GM12878 (cell line): ENCODE data around the gene CTNNA1.

Source experiments
- CHD2 ChIP-seq: IDR thresholded peaks from 2 replicates; pipeline ENCODE4 v1.6.1; 2011; ENCODE audit warnings: low read depth, low read length, improper control_type of control experiment, borderline replicate concordance
- EP300 ChIP-seq, 2 experiments: fragments of 150-350 bp in 1 of 2; IDR thresholded peaks; 2 replicates each; pipeline ENCODE4 v1.6.1; 2011 to 2012; ENCODE audit warnings: low read depth in 2 of 2, low read length in 2 of 2, borderline replicate concordance in 1 of 2, improper control_type of control experiment in 1 of 2, inconsistent platforms in 1 of 2; ENCODE audit not compliant: control insufficient read depth in 1 of 2
- EZH2 ChIP-seq: IDR thresholded peaks from 2 replicates; pipeline ENCODE4 v1.6.1; 2012; ENCODE audit warnings: low read depth, mild to moderate bottlenecking, control low read depth, inconsistent platforms, low read length, borderline replicate concordance; ENCODE audit not compliant: control insufficient read depth
- KLF5 ChIP-seq: fragments of 450-650 bp; IDR thresholded peaks from 2 replicates; pipeline ENCODE4 v1.6.1; 2014; ENCODE audit warnings: mild to moderate bottlenecking; ENCODE audit not compliant: partially characterized antibody
- NBN ChIP-seq: fragments of 450-650 bp; IDR thresholded peaks from 2 replicates; pipeline ENCODE4 v1.6.1; 2016
- RCOR1 ChIP-seq: conservative IDR thresholded peaks from 2 replicates; pipeline ENCODE4 v1.6.1; 2012; ENCODE audit warnings: low read depth, low read length, improper control_type of control experiment
- SP1 ChIP-seq: IDR thresholded peaks from one replicate; pipeline ENCODE4 v1.6.1; 2011; ENCODE audit warnings: low read depth, low read length
- SPI1 ChIP-seq: IDR thresholded peaks from 2 replicates; pipeline ENCODE4 v1.6.1; 2011; ENCODE audit warnings: low read depth, mild to moderate bottlenecking, low read length, moderate library complexity, borderline replicate concordance; ENCODE audit not compliant: insufficient read depth
- TCF7 ChIP-seq: IDR thresholded peaks from 2 replicates; pipeline ENCODE4 v1.6.1; 2014; ENCODE audit warnings: antibody characterized with exemption, borderline replicate concordance
- ZNF207 ChIP-seq: fragments of 450-650 bp; IDR thresholded peaks from 2 replicates; pipeline ENCODE4 v1.6.1; 2014; ENCODE audit warnings: antibody characterized with exemption, mild to moderate bottlenecking, borderline replicate concordance
- TF ChIP-seq, protein P1 (sequence below), 3 experiments: IDR thresholded peaks in 2 of 3; conservative IDR thresholded peaks in 1 of 3; 2 replicates each; pipeline ENCODE4 v1.5.1; 2011; ENCODE audit warnings: low read depth in 3 of 3, low read length in 3 of 3, mild to moderate bottlenecking in 3 of 3, control low read depth in 2 of 3, moderate library complexity in 2 of 3, inconsistent platforms in 1 of 3, mixed read lengths in 1 of 3; ENCODE audit not compliant: control insufficient read depth in 2 of 3, insufficient read depth in 1 of 3; ENCODE audit errors: extremely low read depth in 1 of 3
- TF ChIP-seq, protein P2 (sequence below): fragments of 450-650 bp; formaldehyde crosslinking; IDR thresholded peaks from 2 replicates; pipeline ENCODE4 v1.5.0; 2022; ENCODE audit warnings: mild to moderate bottlenecking, missing genetic modification characterization
- TF ChIP-seq, protein P3 (sequence below): IDR thresholded peaks from 2 replicates; pipeline ENCODE4 v1.6.1; 2012; ENCODE audit warnings: low read depth, low read length, improper control_type of control experiment

DNA sequence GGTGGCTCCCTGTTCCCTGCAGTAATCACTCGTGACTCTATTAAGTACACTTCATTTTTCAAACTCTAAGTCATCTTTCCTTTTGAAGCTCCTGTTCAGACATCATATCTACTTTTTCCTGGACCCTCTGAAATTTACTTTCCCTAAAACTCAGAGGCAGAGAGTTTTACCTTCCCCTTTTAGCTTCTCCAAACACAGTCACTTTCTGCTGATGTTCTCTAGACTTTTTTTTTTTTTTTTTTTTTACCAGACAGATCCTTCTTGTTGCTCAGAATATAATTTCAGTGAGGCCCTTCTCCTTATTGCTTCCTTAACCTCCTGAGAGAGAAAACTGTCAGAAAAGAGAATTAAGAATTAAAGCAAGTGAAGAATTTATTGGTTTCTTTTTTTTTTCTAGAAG lies 208.5 kb downstream of the CTNNA1 start:
- TF ChIP-seq, protein P1, sequence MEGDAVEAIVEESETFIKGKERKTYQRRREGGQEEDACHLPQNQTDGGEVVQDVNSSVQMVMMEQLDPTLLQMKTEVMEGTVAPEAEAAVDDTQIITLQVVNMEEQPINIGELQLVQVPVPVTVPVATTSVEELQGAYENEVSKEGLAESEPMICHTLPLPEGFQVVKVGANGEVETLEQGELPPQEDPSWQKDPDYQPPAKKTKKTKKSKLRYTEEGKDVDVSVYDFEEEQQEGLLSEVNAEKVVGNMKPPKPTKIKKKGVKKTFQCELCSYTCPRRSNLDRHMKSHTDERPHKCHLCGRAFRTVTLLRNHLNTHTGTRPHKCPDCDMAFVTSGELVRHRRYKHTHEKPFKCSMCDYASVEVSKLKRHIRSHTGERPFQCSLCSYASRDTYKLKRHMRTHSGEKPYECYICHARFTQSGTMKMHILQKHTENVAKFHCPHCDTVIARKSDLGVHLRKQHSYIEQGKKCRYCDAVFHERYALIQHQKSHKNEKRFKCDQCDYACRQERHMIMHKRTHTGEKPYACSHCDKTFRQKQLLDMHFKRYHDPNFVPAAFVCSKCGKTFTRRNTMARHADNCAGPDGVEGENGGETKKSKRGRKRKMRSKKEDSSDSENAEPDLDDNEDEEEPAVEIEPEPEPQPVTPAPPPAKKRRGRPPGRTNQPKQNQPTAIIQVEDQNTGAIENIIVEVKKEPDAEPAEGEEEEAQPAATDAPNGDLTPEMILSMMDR (IDR thresholded peaks at IDR 0.05 in 2 of 3, conservative IDR thresholded peaks at IDR 0.05 in 1 of 3; ENCODE audit: control insufficient read depth in 2 of 3, extremely low read depth in 1 of 3, insufficient read depth in 1 of 3, low read depth in 3 of 3, low read length in 3 of 3), result no peak
- no peak for TF ChIP-seq TCF7
- no peak for TF ChIP-seq CHD2
- no peak for TF ChIP-seq RCOR1
- no peak for TF ChIP-seq EZH2
- TF ChIP-seq EP300 (IDR thresholded peaks at IDR 0.05; ENCODE audit: borderline replicate concordance in 1 of 2, control insufficient read depth in 1 of 2, low read depth in 2 of 2, low read length in 2 of 2), result no peak
- TF ChIP-seq SP1, result no peak
- TF ChIP-seq, protein P2, sequence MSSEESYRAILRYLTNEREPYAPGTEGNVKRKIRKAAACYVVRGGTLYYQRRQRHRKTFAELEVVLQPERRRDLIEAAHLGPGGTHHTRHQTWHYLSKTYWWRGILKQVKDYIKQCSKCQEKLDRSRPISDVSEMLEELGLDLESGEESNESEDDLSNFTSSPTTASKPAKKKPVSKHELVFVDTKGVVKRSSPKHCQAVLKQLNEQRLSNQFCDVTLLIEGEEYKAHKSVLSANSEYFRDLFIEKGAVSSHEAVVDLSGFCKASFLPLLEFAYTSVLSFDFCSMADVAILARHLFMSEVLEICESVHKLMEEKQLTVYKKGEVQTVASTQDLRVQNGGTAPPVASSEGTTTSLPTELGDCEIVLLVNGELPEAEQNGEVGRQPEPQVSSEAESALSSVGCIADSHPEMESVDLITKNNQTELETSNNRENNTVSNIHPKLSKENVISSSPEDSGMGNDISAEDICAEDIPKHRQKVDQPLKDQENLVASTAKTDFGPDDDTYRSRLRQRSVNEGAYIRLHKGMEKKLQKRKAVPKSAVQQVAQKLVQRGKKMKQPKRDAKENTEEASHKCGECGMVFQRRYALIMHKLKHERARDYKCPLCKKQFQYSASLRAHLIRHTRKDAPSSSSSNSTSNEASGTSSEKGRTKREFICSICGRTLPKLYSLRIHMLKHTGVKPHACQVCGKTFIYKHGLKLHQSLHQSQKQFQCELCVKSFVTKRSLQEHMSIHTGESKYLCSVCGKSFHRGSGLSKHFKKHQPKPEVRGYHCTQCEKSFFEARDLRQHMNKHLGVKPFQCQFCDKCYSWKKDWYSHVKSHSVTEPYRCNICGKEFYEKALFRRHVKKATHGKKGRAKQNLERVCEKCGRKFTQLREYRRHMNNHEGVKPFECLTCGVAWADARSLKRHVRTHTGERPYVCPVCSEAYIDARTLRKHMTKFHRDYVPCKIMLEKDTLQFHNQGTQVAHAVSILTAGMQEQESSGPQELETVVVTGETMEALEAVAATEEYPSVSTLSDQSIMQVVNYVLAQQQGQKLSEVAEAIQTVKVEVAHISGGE (CRISPR knock-in tag), result no peak
- TF ChIP-seq, protein P3, sequence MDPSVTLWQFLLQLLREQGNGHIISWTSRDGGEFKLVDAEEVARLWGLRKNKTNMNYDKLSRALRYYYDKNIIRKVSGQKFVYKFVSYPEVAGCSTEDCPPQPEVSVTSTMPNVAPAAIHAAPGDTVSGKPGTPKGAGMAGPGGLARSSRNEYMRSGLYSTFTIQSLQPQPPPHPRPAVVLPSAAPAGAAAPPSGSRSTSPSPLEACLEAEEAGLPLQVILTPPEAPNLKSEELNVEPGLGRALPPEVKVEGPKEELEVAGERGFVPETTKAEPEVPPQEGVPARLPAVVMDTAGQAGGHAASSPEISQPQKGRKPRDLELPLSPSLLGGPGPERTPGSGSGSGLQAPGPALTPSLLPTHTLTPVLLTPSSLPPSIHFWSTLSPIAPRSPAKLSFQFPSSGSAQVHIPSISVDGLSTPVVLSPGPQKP, result no peak
- no peak for TF ChIP-seq SPI1
- TF ChIP-seq NBN, result no peak
- no peak for TF ChIP-seq ZNF207
- TF ChIP-seq KLF5, result no peak
